Measurements from ENCODE around the gene SLC22A13.

The SLC22A13 gene

DNA sequence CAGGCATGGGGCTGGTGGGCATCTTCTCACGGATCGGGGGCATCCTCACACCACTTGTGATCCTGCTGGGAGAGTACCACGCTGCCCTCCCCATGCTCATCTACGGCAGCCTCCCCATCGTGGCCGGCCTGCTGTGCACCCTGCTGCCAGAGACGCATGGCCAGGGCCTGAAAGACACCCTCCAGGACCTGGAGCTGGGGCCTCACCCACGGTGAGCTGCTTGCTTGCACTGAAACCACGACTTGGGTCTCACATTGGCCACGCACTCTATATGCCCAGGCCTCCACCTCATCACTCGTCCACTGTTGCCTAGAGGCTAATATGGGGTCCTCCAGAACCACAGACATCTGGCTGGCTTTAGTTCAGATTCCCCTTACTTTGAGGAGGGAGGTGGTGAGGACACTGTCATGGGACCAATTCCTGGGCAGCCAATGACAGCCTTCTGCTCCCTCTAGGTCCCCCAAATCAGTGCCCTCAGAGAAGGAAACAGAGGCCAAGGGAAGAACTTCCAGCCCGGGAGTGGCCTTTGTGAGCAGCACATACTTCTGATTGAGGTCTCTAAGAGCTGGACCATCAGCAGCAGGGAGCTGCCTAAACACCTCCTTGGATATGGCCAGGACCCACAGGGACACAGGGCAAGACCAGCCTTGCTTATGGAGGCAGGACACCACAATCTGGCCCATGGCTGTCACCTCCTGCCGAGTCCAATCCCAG, 11.5 kb downstream of the SLC22A13 start:
- no peak overlapping the region for H3K18ac ChIP-seq (ENCODE audit: low read depth in 1 of 2, low read length in 2 of 2)
- no peak overlapping the region for H2AFZ ChIP-seq (ENCODE audit: low read depth, low read length)
- H3K36me3 ChIP-seq (ENCODE audit: control insufficient read depth in 1 of 2, insufficient read depth in 2 of 2, low read depth in 1 of 2, low read length in 2 of 2): peaks cover 15 to 48% of the 10 kb centered on the region in 2 experiments
- H3K9ac ChIP-seq (ENCODE audit: low read length): no peak overlapping the region
- H4K91ac ChIP-seq (ENCODE audit: low read length): no peak overlapping the region
- no peaks in the 10 kb centered on the region for H3K4me1 ChIP-seq (ENCODE audit: control insufficient read depth, insufficient read depth, low read depth, low read length)
- no peak overlapping the region for H3K4me2 ChIP-seq (ENCODE audit: low read length, poor library complexity, severe bottlenecking)
- H3K9me3 ChIP-seq (ENCODE audit: control insufficient read depth, low read length): no peaks in the 10 kb centered on the region
- H3K14ac ChIP-seq (ENCODE audit: low read length in 2 of 2): no peak overlapping the region
- no peak overlapping the region for H4K8ac ChIP-seq (ENCODE audit: low read length)
- H3K27me3 ChIP-seq (ENCODE audit: control insufficient read depth in 1 of 2, insufficient read depth in 1 of 2, low read length in 2 of 2): no peaks in the 10 kb centered on the region
- no peak overlapping the region for H2AK5ac ChIP-seq (ENCODE audit: low read length, severe bottlenecking)
- H2BK5ac ChIP-seq (ENCODE audit: low read depth, low read length, poor library complexity, severe bottlenecking): no peak overlapping the region
- no peak overlapping the region for H3K4me3 ChIP-seq (ENCODE audit: insufficient read depth in 1 of 2, low read depth in 1 of 2, low read length in 2 of 2)
- no peak overlapping the region for H2BK12ac ChIP-seq (ENCODE audit: low read length in 2 of 2)
- DNase-seq: no peak
- H2BK120ac ChIP-seq (ENCODE audit: low read depth, low read length): no peak overlapping the region
- no peaks in the 10 kb centered on the region for H3K79me1 ChIP-seq (replicated peaks; ENCODE audit: low read length, poor library complexity, severe bottlenecking)
- H2BK15ac ChIP-seq (ENCODE audit: low read depth, poor library complexity, severe bottlenecking): no peak overlapping the region
- no peak overlapping the region for H3K27ac ChIP-seq (ENCODE audit: low read length, poor library complexity, severe bottlenecking)
- H3K4ac ChIP-seq (ENCODE audit: low read depth in 1 of 2, low read length in 2 of 2): no peak overlapping the region
- no peak overlapping the region for H3K23ac ChIP-seq (ENCODE audit: low read length in 2 of 2)
- 91% methylated on average over 12 of the region's 13 CpGs for WGBS

DNA sequence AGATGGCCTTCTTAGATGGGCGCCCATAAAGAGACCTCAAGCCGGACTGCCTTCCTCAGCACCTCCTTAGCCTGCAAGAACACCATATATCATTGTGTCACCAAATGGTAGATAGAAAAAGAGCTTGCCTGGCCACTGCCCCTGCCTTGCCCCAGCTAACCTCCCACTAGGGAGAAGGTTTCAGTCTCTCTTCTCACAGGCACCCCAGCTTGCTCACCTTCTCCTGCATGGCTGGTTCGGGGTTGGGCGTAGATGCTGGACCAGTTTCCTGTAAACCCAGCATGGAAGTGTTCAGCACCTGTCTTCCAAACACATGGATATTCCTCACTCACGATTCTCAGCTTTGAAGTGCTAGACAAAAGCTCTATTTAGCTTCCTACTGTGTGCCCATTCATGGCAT, 13.2 kb downstream of the SLC22A13 start:
- no peak overlapping the region for H3K23ac ChIP-seq (ENCODE audit: low read length in 2 of 2)
- H3K18ac ChIP-seq (ENCODE audit: low read depth in 1 of 2, low read length in 2 of 2): no peak overlapping the region
- no peak overlapping the region for H2AFZ ChIP-seq (ENCODE audit: low read depth, low read length)
- H2AK5ac ChIP-seq (ENCODE audit: low read length, severe bottlenecking): no peak overlapping the region
- DNase-seq: no peak
- H3K27ac ChIP-seq (ENCODE audit: low read length, poor library complexity, severe bottlenecking): no peak overlapping the region
- H3K9ac ChIP-seq (ENCODE audit: low read length): no peak overlapping the region
- no peaks in the 10 kb centered on the region for H3K4me1 ChIP-seq (ENCODE audit: control insufficient read depth, insufficient read depth, low read depth, low read length)
- H4K91ac ChIP-seq (ENCODE audit: low read length): no peak overlapping the region
- peaks cover 15 to 46% of the 10 kb centered on the region in 2 experiments for H3K36me3 ChIP-seq (ENCODE audit: control insufficient read depth in 1 of 2, insufficient read depth in 2 of 2, low read depth in 1 of 2, low read length in 2 of 2)
- no peaks in the 10 kb centered on the region for H3K9me3 ChIP-seq (ENCODE audit: control insufficient read depth, low read length)
- H3K27me3 ChIP-seq (ENCODE audit: control insufficient read depth in 1 of 2, insufficient read depth in 1 of 2, low read length in 2 of 2): no peaks in the 10 kb centered on the region
- H2BK15ac ChIP-seq (ENCODE audit: low read depth, poor library complexity, severe bottlenecking): no peak overlapping the region
- no peaks in the 10 kb centered on the region for H3K79me1 ChIP-seq (replicated peaks; ENCODE audit: low read length, poor library complexity, severe bottlenecking)
- no peak overlapping the region for H4K8ac ChIP-seq (ENCODE audit: low read length)
- H3K4ac ChIP-seq (ENCODE audit: low read depth in 1 of 2, low read length in 2 of 2): no peak overlapping the region
- H3K14ac ChIP-seq (ENCODE audit: low read length in 2 of 2): no peak overlapping the region
- H3K4me2 ChIP-seq (ENCODE audit: low read length, poor library complexity, severe bottlenecking): no peak overlapping the region
- H3K4me3 ChIP-seq (ENCODE audit: insufficient read depth in 1 of 2, low read depth in 1 of 2, low read length in 2 of 2): no peak overlapping the region
- H2BK120ac ChIP-seq (ENCODE audit: low read depth, low read length): no peak overlapping the region
- 92% methylated on average over 5 of the region's 5 CpGs for WGBS
- H2BK5ac ChIP-seq (ENCODE audit: low read depth, low read length, poor library complexity, severe bottlenecking): no peak overlapping the region
- no peak overlapping the region for H2BK12ac ChIP-seq (ENCODE audit: low read length in 2 of 2)

DNA sequence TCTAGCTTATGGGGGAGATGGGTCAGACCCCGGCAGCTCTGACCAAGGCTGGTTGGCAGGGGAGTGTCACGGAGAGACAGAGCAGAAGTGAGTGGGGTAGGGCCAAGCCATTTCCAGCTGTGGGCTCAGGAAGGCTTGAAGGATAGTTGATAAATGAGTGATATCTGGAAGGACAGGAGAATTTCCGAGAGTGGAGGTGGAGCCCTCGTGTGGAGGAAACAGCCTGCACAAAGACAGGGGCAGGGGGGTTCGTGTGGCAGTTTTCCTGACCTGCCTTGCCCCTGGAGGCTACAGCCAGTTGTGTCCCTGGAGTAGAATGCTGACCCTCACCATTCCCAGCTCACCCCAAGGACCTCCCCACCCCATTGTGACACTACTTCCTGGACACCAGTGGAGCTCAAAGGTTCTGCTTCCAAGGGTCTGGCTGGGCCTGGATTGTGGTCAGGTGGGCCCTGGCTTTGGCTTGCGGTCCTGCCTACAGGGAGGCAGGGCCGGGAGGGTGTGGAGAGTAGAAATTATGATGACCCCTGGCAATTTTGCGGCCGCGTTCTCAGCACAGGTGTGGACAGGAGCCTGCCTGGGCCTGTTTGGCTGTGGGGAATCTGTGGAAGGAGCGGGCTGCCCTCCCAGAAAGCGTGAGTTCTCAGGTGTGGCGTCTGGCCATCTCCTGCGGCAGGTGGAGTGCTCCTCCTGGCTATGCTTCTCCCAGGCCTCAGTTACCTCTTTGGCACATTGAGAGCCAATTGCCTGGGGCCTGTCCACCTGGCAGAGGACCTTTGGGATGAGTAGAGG, 16.5 kb downstream of the SLC22A13 start, which contains the start of gene SLC22A14:
Gene SLC22A14 (plus strand): TSS at position 400 of the 792 bp plus-strand sequence. CDS start 23,733 bp downstream, outside the sequence.
- no peak within 1 kb of the TSS for H2BK120ac ChIP-seq (ENCODE audit: low read depth, low read length)
- H3K9ac ChIP-seq (ENCODE audit: low read length): no peak within 1 kb of the TSS
- no peak within 1 kb of the TSS for H2BK15ac ChIP-seq (ENCODE audit: low read depth, poor library complexity, severe bottlenecking)
- peaks cover 6 to 14% of the 10 kb centered on the region in 2 experiments for H3K36me3 ChIP-seq (ENCODE audit: control insufficient read depth in 1 of 2, insufficient read depth in 2 of 2, low read depth in 1 of 2, low read length in 2 of 2)
- DNase-seq: no peak
- no peaks in the 10 kb centered on the region for H3K9me3 ChIP-seq (ENCODE audit: control insufficient read depth, low read length)
- H3K4ac ChIP-seq (ENCODE audit: low read depth in 1 of 2, low read length in 2 of 2): no peak within 1 kb of the TSS
- no peak within 1 kb of the TSS for H2BK12ac ChIP-seq (ENCODE audit: low read length in 2 of 2)
- no peaks in the 10 kb centered on the region for H3K79me1 ChIP-seq (replicated peaks; ENCODE audit: low read length, poor library complexity, severe bottlenecking)
- H4K8ac ChIP-seq (ENCODE audit: low read length): no peak within 1 kb of the TSS
- no peak within 1 kb of the TSS for H4K91ac ChIP-seq (ENCODE audit: low read length)
- no peak within 1 kb of the TSS for H2BK5ac ChIP-seq (ENCODE audit: low read depth, low read length, poor library complexity, severe bottlenecking)
- no peaks in the 10 kb centered on the region for H3K27me3 ChIP-seq (ENCODE audit: control insufficient read depth in 1 of 2, insufficient read depth in 1 of 2, low read length in 2 of 2)
- WGBS: 89% methylated on average over 14 of the region's 14 CpGs
- no peak within 1 kb of the TSS for H3K4me2 ChIP-seq (ENCODE audit: low read length, poor library complexity, severe bottlenecking)
- no peaks in the 10 kb centered on the region for H3K4me1 ChIP-seq (ENCODE audit: control insufficient read depth, insufficient read depth, low read depth, low read length)
- H3K27ac ChIP-seq (ENCODE audit: low read length, poor library complexity, severe bottlenecking): no peak within 1 kb of the TSS
- no peak within 1 kb of the TSS for H3K14ac ChIP-seq (ENCODE audit: low read length in 2 of 2)
- no peak within 1 kb of the TSS for H3K18ac ChIP-seq (ENCODE audit: low read depth in 1 of 2, low read length in 2 of 2)
- H3K4me3 ChIP-seq (ENCODE audit: insufficient read depth in 1 of 2, low read depth in 1 of 2, low read length in 2 of 2): no peak within 1 kb of the TSS
- H3K23ac ChIP-seq (ENCODE audit: low read length in 2 of 2): no peak within 1 kb of the TSS
- no peak within 1 kb of the TSS for H2AFZ ChIP-seq (ENCODE audit: low read depth, low read length)
- H2AK5ac ChIP-seq (ENCODE audit: low read length, severe bottlenecking): no peak within 1 kb of the TSS

Measured in mesenchymal stem cell (in vitro differentiated cells and primary cell).